GM12875 (cell line): ENCODE measurements around the gene TULP4.

ENCODE experiments used
- H3K4me3 ChIP-seq: one replicate; pipeline ENCODE4 v1.5.1; 2011; ENCODE audit warnings: low read depth, low read length, control low read depth
- CTCF ChIP-seq: IDR thresholded peaks from 2 replicates; pipeline ENCODE4 v1.5.1; 2011; ENCODE audit warnings: low read depth, mild to moderate bottlenecking, control low read depth, inconsistent platforms, low read length, moderate library complexity, borderline replicate concordance; ENCODE audit not compliant: insufficient read depth

TULP4 gene

GRCh38 chr6:158419339-158419909, 107.2 kb downstream of the TULP4 start:
- no peak for TF ChIP-seq CTCF

GRCh38 chr6:158421381-158421780, 109.1 kb downstream of the TULP4 start:
- TF ChIP-seq CTCF: no peak
- no peak overlapping the region for H3K4me3 ChIP-seq

More at GRCh38 chr6:158419339-158419909, 107.2 kb downstream of the TULP4 start:
- no peak overlapping the region for H3K4me3 ChIP-seq

- no peak overlapping the region for H3K4me3 ChIP-seq
- TF ChIP-seq CTCF: no peak
Observed at GRCh38 chr6:158422629-158423238, 110.5 kb downstream of the TULP4 start.

- no peak overlapping the region for H3K4me3 ChIP-seq
- TF ChIP-seq CTCF: no peak
Observed at GRCh38 chr6:158431036-158431435, 118.8 kb downstream of the TULP4 start.

- H3K4me3 ChIP-seq: no peak overlapping the region
- no peak for TF ChIP-seq CTCF
Observed at GRCh38 chr6:158431560-158431959, 119.3 kb downstream of the TULP4 start.

GRCh38 chr6:158437571-158437970, 125.3 kb downstream of the TULP4 start:
- no peak overlapping the region for H3K4me3 ChIP-seq
- no peak for TF ChIP-seq CTCF

GRCh38 chr6:158438226-158438625, 126.0 kb downstream of the TULP4 start:
- no peak overlapping the region for H3K4me3 ChIP-seq
- no peak for TF ChIP-seq CTCF
